Measurements from ENCODE around the gene MYLK4. TPM values are rescaled to one million over a fixed set of nuclear protein-coding genes. Genes with fewer than 3 reads are reported as not detected.

Gene MYLK4
- 1 to 10 TPM in 4 of 5 donors, under 1 TPM in 1; 0.96 to 1.6 (median 1.5) TPM for polyA plus RNA-seq (ENCODE audit: insufficient read depth in 1 of 5, insufficient read length in 5 of 5, low replicate concordance in 1 of 5)
- long read RNA-seq, donor 1: 0 reads
- long read RNA-seq, donor 2: 0 reads
- long read RNA-seq, donor 3: 0 reads
- long read RNA-seq, donor 4: 0 reads
- long read RNA-seq, donor 5: 0 reads
- long read RNA-seq, donor 6: 0 reads
- long read RNA-seq, donor 7: 0 reads
- long read RNA-seq, donor 8: 0 reads

DNA sequence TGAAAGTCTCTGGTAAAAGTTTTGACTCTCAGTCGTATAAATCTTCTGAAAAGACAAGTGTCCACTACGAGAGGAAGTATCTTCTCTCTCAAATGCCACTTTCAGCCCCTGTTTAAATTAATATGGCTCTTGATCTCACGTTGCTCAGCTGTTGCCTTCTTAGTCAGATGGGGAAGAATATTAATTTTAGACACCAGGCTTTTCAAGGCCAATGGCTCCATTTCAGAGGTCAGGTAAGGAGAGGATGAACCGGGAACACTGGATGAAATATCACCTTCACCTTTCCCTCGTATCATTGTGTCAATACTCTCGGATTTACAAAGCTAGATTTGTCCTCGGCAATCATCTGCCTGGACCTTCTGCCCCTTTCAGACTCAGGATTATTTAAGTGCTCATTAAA is at the start of gene MYLK4:
Gene MYLK4, minus strand, starts transcription at position 91 of the 400 bp plus-strand sequence. CDS start 1,628 bp downstream, outside the sequence.
- DNase-seq: no peak

DNA sequence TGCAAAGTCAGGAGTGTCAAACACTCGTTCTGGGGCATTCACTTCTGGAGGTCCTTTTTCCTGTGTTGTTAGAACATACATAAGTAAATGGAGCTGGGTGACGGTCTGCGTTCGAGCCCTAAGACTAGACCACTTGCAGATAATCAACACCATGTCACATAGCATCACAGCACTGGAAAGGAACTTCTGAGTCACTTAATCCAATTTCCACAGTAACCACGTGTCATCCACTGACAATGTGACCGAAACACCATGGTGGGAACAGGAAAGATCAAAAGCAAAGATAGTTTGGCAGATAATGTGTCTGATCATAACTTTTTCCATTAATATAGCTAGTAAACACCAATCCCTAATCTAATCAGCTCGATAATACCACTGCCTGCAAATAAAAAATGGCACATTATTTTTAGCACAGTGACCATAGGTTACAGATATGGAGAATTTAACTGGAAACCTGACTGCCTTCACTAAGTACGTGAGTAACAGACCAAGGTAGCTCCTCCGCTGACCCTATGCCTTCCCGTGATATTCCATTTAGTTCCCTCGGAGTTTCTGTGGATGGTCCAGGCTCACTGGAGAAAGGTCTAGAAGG is 49.3 kb upstream of the MYLK4 start:
- DNase-seq: no peak

DNA sequence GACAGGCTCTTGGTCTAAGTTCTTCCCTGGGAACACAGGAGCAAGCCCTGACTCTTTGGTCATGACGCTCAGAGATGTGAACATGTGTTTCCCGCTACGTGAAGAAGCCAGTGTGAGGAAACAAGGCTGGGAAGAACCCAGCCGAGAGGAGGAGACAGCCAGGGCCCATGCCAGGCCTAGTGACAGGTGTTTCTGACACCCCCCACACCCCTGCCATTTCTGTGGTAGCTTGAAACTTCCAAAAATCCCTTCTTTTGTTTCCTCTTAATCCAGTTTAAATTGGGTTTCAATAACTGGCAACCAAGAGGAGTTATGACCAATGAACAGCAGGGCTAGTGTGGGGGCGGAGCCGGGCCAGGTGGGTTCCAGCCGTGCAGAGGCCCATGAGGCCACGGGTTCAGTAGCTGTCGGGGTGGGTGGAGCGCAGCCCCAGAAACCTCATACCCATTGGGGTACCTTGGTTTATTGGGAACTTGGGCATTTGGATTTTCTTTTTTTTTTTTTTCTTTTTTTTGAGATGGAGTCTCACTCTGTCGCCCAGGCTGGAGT is 47.9 kb upstream of the MYLK4 start:
- DNase-seq: no peak

DNA sequence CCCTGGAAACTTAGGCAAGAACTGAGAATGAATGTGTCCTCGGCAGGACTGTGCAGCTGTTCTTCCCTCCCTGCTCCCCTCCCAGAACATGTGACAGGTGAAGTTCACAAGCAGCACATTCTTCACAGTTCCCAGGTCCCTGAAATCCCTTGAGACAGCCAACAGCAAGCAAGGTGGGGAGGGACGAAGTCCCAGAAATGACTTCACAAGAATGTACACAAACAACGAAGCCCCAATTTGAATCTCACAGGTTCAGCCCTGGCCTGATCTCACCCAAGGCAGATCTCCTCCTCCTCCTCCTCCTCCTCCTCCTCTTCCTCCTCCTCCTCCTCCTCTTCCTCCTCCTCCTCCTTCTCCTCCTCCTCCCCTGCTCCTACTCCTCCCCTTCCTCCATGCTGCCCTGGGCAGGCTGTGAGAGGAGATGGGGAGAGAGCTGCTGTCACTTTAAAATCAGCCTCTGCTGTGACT is 46.9 kb upstream of the MYLK4 start:
- no peak for DNase-seq

DNA sequence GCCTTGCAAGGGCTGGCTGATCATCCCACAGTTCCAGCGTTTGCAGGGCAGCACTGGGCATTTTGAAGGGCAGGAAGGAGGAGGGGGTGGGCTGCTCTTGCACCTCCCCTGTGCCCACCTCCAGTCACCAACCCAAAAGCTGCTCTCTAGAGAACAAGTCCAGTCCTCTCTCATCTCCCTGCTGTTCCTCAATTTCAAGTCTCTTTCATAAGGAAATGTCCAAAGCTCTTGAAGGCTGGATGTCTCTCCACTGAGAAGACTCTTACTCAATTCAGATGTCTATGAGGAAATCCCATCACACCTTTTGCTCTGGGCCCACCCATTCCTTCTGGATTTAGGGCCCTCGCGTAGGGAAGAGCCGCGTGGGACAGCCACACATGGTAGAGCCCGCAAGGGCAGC is 46.1 kb upstream of the MYLK4 start:
- DNase-seq: no peak

DNA sequence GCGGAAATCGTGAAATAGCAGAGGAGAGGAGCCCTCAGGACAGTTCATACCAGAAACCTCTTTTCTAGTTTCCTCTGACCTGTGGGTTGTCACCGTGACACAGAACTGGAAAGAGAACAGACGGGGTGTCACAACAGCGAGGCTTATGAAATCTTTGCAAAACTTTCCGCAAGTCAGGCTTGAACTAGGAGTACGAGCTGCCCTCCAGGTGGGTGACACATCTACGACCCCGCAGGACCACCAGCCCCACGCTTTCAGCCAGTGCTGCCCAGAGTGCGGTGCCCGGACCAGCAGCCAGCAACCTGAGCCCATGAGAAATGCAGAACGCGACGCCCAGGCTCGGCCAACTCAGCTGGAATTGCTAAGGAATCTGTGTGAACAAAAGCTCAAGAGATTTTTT is 45.2 kb upstream of the MYLK4 start:
- DNase-seq: no peak

DNA sequence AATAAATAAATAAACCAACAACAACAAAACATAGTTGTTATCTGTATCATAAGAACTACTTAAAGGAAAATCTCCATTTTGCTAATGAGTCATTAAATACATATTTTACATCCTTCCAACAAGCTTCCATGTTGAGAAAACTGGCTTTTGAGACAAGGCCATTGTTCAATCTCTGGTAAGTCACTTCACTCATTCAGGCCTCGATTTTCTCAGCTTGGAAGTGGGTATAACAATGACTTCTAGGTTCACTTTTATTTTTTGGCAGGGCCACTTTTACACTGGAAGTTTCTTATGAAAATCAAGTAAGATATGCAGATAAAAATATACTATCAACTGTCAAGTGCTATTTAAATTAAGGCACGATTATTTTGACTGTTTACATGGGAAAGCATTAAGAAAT is 44.4 kb upstream of the MYLK4 start:
- no peak for DNase-seq

DNA sequence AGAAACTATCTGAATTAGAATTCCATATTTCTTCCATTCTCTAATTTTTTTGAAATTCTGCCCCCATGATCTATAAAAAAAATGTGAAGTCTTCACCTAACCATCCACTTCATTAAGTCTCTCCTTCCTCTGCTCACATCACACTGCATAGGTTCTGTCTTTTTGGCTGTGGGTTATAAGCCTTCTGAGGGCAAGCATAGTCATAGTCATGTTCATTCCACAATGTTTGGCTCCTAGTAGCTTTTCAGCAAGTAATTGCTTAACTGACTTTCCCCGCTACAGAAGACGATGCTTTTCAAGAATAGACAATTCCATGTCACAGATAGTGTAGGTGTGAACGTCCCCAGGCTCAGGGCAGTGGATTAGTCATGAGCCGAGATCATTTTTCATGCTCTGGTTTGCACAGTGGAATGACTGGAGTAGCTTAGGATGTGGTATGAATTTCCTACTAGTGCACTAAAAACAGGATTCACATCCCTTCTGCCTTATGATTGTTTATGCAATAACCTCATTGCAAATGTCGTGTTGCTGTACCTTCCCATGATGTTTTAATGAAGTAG is 43.5 kb upstream of the MYLK4 start:
- DNase-seq: no peak

DNA sequence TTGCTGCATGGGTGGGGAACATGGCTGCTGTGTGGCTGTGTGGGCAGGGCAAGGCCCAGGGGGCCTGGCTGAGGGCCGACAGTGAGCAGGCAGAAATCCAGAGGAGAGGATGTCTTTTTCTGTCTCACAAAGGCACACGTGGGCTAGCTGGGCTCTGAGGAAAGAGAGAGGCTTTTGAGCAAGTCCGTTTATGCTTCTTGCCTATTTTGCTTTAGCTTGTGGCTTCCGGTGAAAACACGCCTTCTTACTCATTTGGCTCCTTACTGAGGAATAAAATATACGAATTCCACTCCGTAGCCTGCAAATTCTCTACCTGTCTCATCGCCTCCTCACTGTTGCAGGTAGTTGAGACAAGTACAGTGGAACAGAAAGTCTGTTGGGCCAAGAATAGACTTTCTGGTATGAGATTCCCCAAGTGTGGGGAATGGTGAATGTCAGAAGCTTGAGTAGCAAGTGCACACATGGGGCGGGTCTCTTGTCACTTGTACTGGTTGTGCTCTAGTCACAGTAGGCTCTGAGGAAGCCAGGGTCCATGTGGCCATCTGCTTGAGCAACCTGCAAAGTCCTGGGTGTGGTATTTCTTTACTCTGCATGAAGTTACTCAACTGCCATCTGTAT is 42.9 kb upstream of the MYLK4 start:
- no peak for DNase-seq

DNA sequence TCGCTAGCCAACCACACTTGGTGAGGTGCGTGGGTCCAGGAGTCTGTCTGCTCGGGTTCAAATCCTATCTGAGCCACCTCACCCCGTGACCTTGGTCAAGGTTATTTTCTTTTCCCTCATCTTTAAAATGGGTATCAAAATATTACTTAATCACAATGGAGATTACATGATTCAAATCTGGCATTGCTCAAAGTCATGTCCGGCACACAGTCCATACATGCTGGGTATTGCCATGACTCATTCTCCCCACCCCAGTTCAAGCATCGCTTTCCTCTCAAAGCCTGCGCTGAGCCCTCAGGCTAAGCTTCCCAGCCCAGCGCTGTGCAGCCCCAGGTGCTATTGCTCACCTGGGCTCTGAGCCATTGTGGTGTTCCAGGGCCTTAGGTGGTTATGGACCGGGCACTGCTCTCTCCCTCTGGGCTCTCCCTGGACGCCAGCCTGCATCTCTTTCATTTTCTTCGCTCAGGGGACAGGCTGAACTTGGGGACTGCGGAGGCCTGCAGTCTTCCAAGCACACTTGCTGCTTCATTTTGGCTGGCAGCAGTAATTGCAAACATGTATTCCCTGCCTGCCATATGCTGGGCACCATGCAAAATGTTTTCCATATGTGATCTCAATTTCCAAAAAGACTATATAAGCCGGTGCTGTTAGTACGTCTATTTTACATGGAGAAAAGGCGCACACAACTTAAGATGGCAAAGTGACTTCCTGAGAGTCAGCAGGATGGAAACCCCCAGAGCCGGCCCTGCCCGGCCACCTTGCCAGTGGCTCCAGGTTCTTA is 41.8 kb upstream of the MYLK4 start:
- no peak for DNase-seq

DNA sequence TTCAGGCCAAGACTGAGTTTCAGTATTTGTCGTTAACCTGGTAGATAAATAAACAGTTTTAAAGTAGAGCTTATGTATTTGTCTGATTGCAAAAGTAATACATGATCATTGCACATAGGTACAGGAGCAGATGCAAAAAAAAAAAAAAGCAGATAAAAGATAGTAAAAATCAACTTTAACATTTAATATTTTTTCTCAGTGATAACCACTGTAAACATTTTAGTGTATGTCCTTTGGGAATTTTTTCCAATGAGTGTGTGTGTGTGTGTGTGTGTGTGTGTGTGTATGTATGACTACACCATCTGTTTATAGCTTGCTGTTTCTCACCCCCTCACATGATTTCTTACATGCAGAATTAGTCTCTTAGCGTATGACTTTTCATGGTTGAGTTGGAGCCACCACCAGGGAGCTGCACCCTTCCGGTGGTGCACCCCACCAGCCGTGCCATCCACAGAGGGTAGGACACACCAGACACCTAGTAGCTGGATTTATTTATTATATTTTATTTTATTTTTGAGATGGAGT is 40.8 kb upstream of the MYLK4 start:
- DNase-seq: no peak

DNA sequence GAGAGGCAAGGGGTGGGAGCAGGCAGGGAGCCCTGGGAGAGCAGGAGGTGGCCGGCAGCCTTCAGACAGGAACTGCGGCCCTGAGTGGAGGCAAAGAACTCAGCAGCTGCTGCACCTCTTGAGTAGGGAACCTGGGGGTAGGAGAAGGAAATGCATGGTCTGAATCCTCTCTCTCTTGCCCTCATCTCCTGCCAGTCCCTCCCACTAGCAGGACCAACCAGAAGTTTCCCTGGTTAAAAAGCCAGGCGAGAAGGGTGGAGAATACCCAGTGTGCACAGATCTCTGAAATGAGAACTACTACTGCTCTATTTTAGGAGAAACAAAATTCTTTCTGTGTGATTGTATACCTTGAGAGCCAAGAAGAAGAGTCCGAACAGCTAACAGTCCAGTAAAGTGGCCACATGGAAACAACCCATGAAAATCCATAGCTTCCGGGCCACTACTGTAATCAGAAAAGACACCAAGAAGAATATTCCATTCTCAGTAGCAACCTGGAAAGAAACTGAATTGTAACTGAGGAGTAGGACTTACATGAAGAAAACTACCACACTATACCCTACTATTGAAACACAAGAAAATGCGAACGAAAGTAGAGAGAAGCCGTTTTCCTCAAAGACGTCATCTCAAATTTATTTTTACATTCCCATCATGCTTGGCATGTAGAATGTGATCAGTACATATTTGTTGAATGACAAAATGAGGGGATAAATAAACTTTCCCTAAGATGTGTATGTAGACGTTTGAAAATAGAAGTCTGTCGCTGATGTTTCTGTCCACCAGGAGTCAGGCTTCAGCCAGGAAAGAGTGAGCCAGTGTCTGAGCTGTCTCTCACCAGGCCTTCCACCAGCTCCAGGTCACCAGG is 40.1 kb upstream of the MYLK4 start:
- DNase-seq: peak; percentile 47 to 61

DNA sequence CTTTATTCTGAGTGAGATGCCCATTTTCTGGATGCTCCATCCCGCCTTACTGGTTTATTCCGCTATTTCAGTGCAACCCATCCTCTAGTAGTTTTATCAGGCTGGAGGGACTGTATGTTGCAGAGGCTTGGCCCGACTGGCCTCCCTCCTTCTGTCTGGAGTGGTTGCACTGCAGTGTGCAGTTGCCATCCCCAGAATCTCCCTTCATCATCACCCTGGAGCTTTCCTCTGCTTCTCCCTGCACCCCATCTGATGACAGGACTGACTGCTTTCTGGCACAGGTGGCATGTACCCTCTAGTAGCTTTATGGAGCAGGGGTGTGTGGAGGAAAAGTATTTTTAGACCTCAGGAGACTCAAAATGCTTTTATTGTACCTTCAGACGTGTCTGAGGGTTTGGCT is 35.5 kb upstream of the MYLK4 start:
- no peak for DNase-seq

DNA sequence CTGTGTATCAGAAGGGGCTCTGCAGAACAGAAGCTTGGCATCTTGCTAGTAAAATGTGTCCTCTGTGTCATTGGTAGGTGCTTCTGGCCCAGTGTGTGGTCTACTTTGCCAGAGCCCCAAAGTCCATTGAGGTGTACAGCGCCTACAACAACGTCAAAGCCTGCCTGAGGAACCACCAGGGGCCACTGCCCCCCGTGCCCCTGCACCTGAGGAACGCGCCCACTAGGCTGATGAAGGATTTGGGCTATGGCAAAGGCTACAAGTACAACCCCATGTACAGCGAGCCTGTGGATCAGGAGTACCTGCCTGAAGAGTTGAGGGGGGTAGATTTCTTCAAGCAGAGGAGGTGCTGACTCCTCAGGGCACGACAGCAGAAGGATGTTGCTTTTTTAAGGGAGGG is 34.2 kb upstream of the MYLK4 start:
- DNase-seq: no peak

DNA sequence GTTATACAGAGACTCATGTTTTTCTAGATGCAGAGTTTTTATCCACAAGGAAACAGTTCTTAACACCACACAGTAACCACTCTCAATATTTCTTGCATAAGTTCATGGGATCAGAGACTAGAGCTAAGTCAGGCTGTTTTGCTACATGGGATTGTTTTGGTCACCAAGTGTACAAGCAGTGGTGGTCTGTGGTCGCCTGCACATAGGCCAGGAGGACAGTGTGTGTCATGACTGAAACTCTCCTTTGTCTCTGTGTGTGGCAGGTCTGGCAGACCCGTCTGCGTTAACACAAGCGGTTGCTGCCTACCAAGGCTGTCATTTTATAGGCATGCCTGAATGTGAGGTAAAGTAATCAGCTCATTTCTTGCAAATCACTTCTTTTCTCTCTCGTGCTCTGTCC is 33.3 kb upstream of the MYLK4 start:
- DNase-seq: no peak

DNA sequence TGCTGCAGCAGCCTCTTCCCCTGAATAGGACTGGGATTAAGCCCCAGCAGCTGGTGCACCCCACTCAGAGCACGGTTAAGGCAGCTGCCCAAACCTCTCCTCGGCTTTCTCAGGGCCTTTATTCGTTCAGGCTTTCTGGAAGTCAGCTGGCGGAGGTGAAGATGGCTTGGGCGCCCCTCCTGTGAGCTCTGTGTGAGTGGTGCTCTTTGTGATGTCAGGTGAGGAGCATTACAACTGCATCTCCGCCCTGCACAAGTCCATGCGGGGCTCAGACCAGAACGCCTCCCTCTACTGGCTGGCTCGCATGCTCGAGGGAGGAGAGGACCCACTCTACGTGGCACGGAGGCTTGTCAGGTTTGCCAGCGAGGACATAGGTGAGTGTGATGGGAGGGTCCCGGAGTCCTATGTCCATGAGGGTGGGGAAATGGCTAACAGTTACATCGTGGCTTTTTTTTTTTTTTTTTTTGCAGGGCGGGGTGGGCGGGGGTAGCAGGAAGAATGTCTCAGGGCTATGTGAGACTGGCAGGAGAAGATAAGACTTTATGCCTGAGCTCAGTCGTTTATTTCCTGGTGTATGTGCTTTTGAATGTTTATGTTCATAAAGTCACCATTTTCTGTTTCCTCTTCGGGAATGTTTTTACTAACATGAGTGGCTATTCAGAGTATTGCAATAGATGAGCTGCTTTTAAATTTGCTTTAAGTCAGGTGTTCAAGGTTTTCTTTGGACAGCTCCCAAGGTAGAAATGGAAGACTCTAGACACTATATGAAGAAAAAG is 32.7 kb upstream of the MYLK4 start:
- no peak for DNase-seq

DNA sequence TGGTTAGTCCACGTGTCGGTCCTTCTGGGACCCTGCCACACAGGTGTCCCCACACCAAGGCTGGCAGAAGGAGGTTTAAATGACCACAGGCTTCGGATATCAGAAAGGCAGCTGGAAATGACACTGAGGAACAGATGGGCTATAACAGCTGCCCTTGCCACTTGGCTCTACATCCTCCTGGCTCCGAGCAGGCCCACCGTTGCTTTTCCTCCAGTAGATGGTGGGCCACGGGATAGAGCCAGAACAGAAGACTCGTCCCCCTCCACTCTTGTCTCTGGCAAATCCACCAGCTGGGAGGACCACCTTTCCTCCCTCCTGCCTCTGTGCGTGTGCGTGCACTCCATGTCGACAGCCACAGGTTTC is 32.1 kb upstream of the MYLK4 start:
- no peak for DNase-seq

DNA sequence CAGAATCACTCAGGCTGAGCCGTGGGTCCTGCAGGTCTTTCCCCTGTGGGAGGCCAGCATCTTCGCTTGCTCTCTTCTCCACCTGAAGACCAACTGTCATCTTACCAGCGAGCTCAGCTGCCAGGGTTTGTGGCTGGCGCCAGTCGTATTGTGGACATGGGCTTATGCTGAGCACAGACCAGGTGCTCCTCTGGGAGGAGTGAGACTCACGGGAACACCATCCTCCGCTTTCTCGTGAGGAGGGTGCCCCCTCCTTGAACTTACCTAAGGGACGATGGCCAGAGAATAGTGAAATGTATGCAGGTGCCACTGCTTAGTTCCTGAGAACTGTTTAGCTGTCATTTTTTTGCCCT is 31.6 kb upstream of the MYLK4 start:
- no peak for DNase-seq

DNA sequence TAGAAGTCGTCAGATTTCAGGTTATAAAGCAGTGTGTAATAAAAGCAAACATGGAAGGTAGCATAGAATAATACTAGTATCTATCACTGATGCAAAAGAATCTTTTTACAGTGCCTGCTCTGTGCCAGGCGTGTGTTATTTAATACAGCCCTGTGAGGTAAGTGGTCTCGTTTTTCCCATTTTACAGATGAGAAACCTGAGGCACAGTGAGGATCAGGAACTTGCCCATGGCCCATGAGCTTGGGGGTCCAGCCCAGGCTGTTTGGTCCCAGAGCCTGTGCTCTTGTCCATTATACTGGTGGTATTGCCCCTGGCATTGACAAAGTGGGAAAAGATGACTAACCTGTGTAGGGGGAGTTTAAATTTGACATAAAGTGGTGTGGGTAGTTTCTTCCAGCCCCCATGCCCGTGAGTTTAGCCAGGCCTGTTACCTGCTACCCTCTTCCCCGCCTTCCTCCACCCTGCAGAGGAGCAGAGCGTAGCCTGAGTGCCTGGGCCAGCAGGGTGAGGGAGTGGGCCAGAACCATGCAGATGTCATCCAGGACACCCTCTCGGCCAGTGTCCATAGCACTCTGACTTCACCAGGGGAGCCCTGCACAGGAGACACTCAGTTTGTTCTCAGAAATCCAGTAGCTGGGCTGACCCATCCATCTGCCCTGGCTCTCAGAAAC is 31.1 kb upstream of the MYLK4 start:
- DNase-seq: no peak

All from right lung (tissue), 10 donors.